ENCODE measurements around the gene HOXA6.

DNA sequence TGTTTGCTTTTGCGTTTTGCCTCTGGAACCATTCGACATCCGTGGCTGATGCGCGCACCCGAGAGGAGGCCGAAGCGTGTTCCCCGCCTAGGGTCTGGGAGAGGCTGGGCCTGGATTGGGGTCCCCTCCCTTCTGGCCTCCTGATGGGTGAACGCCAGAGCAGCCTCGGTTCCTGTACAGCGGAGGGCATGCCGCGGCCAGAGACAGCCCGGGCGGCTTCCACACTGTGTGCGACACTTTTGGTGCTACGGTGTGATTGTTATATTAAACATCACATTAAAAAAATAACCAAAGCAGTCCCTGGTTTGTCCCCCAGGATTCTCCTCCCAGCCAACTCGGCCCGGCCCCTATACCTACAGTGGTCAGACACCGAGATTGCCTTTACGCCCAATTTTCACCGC is 12.6 kb upstream of the HOXA6 start:
- TF ChIP-seq, protein P1, sequence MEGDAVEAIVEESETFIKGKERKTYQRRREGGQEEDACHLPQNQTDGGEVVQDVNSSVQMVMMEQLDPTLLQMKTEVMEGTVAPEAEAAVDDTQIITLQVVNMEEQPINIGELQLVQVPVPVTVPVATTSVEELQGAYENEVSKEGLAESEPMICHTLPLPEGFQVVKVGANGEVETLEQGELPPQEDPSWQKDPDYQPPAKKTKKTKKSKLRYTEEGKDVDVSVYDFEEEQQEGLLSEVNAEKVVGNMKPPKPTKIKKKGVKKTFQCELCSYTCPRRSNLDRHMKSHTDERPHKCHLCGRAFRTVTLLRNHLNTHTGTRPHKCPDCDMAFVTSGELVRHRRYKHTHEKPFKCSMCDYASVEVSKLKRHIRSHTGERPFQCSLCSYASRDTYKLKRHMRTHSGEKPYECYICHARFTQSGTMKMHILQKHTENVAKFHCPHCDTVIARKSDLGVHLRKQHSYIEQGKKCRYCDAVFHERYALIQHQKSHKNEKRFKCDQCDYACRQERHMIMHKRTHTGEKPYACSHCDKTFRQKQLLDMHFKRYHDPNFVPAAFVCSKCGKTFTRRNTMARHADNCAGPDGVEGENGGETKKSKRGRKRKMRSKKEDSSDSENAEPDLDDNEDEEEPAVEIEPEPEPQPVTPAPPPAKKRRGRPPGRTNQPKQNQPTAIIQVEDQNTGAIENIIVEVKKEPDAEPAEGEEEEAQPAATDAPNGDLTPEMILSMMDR (conservative IDR thresholded peaks at IDR 0.05; ENCODE audit: low read length), result no peak
- TF ChIP-seq EZH2phosphoT487 (IDR thresholded peaks at IDR 0.05; ENCODE audit: borderline replicate concordance, low read depth, low read length), result no peak
